Tibial nerve (tissue), 4 donors: ENCODE measurements around the gene PLEKHA7.

Experiments used
- EP300 ChIP-seq, 2 donors: sonication (generic); formaldehyde crosslinking; IDR thresholded peaks; one replicate each; pipeline ENCODE4 v1.6.1; 2017; ENCODE audit warnings: antibody characterized with exemption in 2 of 2, mild to moderate bottlenecking in 1 of 2
- POLR2A ChIP-seq, 2 donors: fragments of 450-650 bp; IDR thresholded peaks; one replicate each; pipeline ENCODE4 v1.6.1; 2017; ENCODE audit warnings: antibody characterized with exemption in 2 of 2, mild to moderate bottlenecking in 2 of 2, moderate library complexity in 2 of 2
- TF ChIP-seq, protein P1 (sequence below), 5 experiments: fragments of 200-600 bp in 3 of 5; fragments of 450-650 bp in 2 of 5; sonication (generic) in 3 of 5; IDR thresholded peaks; one replicate each; pipeline ENCODE4 v1.5.1; 2016 to 2019; ENCODE audit warnings: antibody characterized with exemption in 5 of 5, mild to moderate bottlenecking in 3 of 5, moderate library complexity in 2 of 5

DNA sequence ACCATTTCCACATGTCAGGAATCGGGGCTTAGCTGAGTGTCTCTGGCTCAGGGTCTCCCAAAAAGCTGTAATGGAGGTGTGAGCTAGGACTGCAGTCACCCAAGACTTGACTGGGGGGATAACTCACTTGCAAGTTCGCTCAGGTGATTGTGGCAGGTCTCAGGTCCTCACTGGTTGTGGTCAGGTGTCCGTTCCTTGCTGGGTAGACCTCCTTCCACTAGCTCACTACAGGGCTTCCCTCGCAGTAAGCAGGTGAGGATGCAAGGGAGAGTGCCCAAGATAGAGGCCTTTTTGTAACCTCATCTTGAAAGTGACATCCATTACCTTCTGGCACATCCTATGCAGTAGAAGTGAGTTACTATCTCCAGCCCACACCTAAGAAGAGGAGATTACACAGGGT, 246.3 kb downstream of the PLEKHA7 start:
- TF ChIP-seq EP300 (IDR thresholded peaks at IDR 0.05) (no peak), POLR2A (IDR thresholded peaks at IDR 0.05) (no peak)
- TF ChIP-seq, protein P1, sequence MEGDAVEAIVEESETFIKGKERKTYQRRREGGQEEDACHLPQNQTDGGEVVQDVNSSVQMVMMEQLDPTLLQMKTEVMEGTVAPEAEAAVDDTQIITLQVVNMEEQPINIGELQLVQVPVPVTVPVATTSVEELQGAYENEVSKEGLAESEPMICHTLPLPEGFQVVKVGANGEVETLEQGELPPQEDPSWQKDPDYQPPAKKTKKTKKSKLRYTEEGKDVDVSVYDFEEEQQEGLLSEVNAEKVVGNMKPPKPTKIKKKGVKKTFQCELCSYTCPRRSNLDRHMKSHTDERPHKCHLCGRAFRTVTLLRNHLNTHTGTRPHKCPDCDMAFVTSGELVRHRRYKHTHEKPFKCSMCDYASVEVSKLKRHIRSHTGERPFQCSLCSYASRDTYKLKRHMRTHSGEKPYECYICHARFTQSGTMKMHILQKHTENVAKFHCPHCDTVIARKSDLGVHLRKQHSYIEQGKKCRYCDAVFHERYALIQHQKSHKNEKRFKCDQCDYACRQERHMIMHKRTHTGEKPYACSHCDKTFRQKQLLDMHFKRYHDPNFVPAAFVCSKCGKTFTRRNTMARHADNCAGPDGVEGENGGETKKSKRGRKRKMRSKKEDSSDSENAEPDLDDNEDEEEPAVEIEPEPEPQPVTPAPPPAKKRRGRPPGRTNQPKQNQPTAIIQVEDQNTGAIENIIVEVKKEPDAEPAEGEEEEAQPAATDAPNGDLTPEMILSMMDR (IDR thresholded peaks at IDR 0.05): no peak
